ENCODE data around the gene EEFSEC. TPM values are rescaled to one million over a fixed set of nuclear protein-coding genes. Genes with fewer than 3 reads are reported as not detected.

The EEFSEC gene
- total and polyA plus RNA-seq, 5 donors from 2014 or later = 16.9 to 21.9 (median 18.5) TPM

DNA sequence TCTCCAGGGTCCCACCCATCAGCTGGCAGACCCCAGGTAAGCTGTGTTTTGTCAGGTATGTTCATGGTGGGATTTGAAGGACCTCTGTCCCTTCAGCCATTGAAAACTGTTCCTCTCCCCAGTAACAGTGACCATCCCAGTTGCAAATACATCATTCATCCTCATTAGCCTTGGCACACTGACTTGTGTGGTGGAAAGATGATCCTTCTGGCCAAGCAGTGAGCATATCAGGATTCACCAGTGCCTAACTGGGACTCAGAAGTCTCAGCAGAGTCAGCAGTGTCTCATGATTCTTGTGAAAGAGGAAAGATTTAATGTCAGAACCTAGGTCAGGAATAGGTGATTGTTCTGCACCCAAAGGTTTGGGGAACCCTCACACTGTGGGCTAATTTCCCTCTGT, 223.2 kb downstream of the EEFSEC start:
- DNase-seq (no peak), ATAC-seq (ENCODE audit: low read depth in 2 of 2) (no peak)
- Mint-ChIP-seq H3K9me3 (no peaks in the 10 kb centered on the region), H3K27me3 (no peaks in the 10 kb centered on the region), H3K4me3 (no peak overlapping the region), H3K36me3 (peaks cover 15% of the 10 kb centered on the region), H3K27ac (no peak overlapping the region), H3K4me1 (peaks cover 0 to 9% (median 2%) of the 10 kb centered on the region in 4 donors)
- Histone ChIP-seq H3K4me1 (ENCODE audit: control insufficient read depth, insufficient read depth, low read length, poor library complexity, severe bottlenecking) (no peaks in the 10 kb centered on the region), H3K27me3 (ENCODE audit: control insufficient read depth, insufficient read depth, low read length) (no peaks in the 10 kb centered on the region), H3K27ac (ENCODE audit: insufficient read depth, low read length, poor library complexity, severe bottlenecking) (no peak overlapping the region), H3K9me3 (ENCODE audit: control insufficient read depth in 2 of 2, low read length in 2 of 2) (no peaks in the 10 kb centered on the region), H3K4me3 (ENCODE audit: low read depth, low read length) (no peak overlapping the region), H3K36me3 (ENCODE audit: control insufficient read depth, insufficient read depth, low read length) (peaks cover 2% of the 10 kb centered on the region)

GRCh38 chr3:128378631-128379347, 225.5 kb downstream of the EEFSEC start:
- peaks cover 2% of the 10 kb centered on the region for H3K36me3 ChIP-seq (ENCODE audit: control insufficient read depth, insufficient read depth, low read length)
- Mint-ChIP-seq H3K4me1 (peaks cover 0 to 3% (median 0%) of the 10 kb centered on the region in 4 donors), H3K27me3 (no peaks in the 10 kb centered on the region), H3K27ac (peak overlapping the region in 1 of 3 donors; percentile 52), H3K36me3 (peaks cover 19% of the 10 kb centered on the region), H3K9me3 (no peaks in the 10 kb centered on the region), H3K4me3 (no peak overlapping the region)
- no peaks in the 10 kb centered on the region for H3K27me3 ChIP-seq (ENCODE audit: control insufficient read depth, insufficient read depth, low read length)
- H3K27ac ChIP-seq (ENCODE audit: insufficient read depth, low read length, poor library complexity, severe bottlenecking) = no peak overlapping the region
- DNase-seq (no peak), ATAC-seq (ENCODE audit: low read depth in 2 of 2) (no peak)
- H3K4me3 ChIP-seq (ENCODE audit: low read depth, low read length) = no peak overlapping the region
- no peaks in the 10 kb centered on the region for H3K4me1 ChIP-seq (ENCODE audit: control insufficient read depth, insufficient read depth, low read length, poor library complexity, severe bottlenecking)
- H3K9me3 ChIP-seq (ENCODE audit: control insufficient read depth in 2 of 2, low read length in 2 of 2) = no peaks in the 10 kb centered on the region

DNA sequence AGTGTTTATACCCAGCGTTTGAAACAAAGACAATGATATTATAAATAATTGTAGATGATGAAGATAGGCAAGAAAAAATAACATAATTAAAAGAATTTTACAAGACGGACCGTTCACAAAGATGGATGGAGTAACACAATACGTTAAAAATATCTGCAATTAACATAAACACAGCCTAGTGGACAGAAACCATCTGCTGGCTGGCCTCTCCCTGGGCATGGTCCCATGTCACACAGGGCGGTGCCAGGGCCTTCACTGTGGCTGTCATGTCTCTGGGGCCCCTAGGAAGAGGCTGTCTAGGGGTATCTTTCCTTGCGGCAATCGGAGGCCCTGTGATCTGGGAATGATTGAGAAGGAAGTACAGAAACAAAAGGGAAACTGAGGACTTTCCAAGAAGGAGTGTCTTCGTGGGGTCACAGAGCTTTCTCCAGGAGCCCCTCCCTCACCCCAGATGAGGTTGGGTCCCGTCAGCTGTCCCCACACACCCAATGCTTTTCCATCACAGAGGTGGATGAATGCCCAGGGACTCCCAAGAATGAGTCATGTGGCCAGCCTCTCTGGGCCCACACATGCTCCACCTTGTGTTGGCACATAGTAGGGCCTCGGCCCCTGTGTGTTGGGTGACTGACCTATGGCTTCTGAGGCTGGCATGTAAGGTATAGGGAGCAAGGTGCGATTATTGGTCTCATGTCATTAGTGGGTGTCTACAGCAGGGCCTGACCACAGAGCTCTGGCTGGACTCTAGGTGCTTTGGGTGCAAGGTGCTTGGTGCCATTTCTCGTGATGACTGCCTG, 226.3 kb downstream of the EEFSEC start:
- Histone ChIP-seq H3K4me1 (ENCODE audit: control insufficient read depth, insufficient read depth, low read length, poor library complexity, severe bottlenecking) (no peaks in the 10 kb centered on the region), H3K9me3 (ENCODE audit: control insufficient read depth in 2 of 2, low read length in 2 of 2) (no peaks in the 10 kb centered on the region), H3K27ac (ENCODE audit: insufficient read depth, low read length, poor library complexity, severe bottlenecking) (no peak overlapping the region), H3K27me3 (ENCODE audit: control insufficient read depth, insufficient read depth, low read length) (no peaks in the 10 kb centered on the region), H3K4me3 (ENCODE audit: low read depth, low read length) (no peak overlapping the region), H3K36me3 (ENCODE audit: control insufficient read depth, insufficient read depth, low read length) (peaks cover 2% of the 10 kb centered on the region)
- H3K4me1 Mint-ChIP-seq = peaks cover 0 to 3% (median 0%) of the 10 kb centered on the region in 4 donors
- no peak overlapping the region for H3K27ac Mint-ChIP-seq
- H3K36me3 Mint-ChIP-seq = peaks cover 22% of the 10 kb centered on the region
- no peak for ATAC-seq (ENCODE audit: low read depth in 2 of 2)
- no peak for DNase-seq
- no peaks in the 10 kb centered on the region for H3K27me3 Mint-ChIP-seq
- H3K4me3 Mint-ChIP-seq = no peak overlapping the region
- no peaks in the 10 kb centered on the region for H3K9me3 Mint-ChIP-seq

DNA sequence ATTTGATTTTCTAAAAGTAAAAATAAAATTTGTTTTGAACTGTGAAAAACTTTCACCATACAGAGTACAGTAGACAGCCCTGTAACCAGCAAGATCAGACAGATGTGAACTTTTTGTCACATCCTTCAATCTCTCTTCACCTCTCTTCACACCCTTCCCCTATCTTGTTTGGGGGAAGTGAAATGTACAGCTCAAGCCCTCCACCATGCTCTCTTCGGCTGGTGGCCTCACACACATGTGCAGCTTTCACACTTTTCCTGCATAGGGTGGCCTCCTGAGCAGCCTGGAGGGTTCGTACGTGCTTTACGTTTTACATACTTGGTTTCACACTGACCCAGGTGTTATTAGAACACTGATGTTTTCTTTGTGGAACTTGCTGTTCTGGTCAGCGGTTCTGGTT, 227.0 kb downstream of the EEFSEC start:
- H3K27me3 ChIP-seq (ENCODE audit: control insufficient read depth, insufficient read depth, low read length) = no peaks in the 10 kb centered on the region
- H3K9me3 Mint-ChIP-seq = no peaks in the 10 kb centered on the region
- no peak overlapping the region for H3K27ac ChIP-seq (ENCODE audit: insufficient read depth, low read length, poor library complexity, severe bottlenecking)
- no peak overlapping the region for H3K27ac Mint-ChIP-seq
- H3K4me1 Mint-ChIP-seq = peaks cover 0 to 3% (median 0%) of the 10 kb centered on the region in 4 donors
- no peaks in the 10 kb centered on the region for H3K4me1 ChIP-seq (ENCODE audit: control insufficient read depth, insufficient read depth, low read length, poor library complexity, severe bottlenecking)
- no peak overlapping the region for H3K4me3 ChIP-seq (ENCODE audit: low read depth, low read length)
- peaks cover 22% of the 10 kb centered on the region for H3K36me3 Mint-ChIP-seq
- DNase-seq = no peak
- H3K9me3 ChIP-seq (ENCODE audit: control insufficient read depth in 2 of 2, low read length in 2 of 2) = no peaks in the 10 kb centered on the region
- no peak overlapping the region for H3K4me3 Mint-ChIP-seq
- no peak for ATAC-seq (ENCODE audit: low read depth in 2 of 2)
- no peaks in the 10 kb centered on the region for H3K27me3 Mint-ChIP-seq
- peaks cover 2% of the 10 kb centered on the region for H3K36me3 ChIP-seq (ENCODE audit: control insufficient read depth, insufficient read depth, low read length)

DNA sequence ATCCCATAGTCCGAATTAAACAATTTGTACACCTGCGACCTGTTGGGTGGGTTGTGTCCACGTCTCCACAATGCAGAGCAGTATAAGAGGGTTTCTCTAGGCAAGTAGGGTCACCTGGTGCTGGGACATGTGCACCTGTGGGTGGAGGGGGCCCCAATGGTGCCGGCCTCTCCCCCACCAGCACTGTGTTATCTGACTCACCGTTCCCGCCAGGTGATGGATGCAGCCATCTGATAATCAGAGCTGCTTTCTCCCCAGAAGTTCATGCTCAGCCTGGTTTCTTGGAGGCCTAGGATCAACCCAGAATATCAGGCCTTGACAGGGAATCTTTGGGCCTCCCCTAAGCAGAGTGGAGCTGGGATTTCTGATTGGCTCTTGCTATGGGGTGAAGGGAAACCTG, 227.4 kb downstream of the EEFSEC start:
- H3K9me3 ChIP-seq (ENCODE audit: control insufficient read depth in 2 of 2, low read length in 2 of 2) = no peaks in the 10 kb centered on the region
- no peak overlapping the region for H3K27ac Mint-ChIP-seq
- no peak overlapping the region for H3K4me3 Mint-ChIP-seq
- peaks cover 2% of the 10 kb centered on the region for H3K36me3 ChIP-seq (ENCODE audit: control insufficient read depth, insufficient read depth, low read length)
- peaks cover 22% of the 10 kb centered on the region for H3K36me3 Mint-ChIP-seq
- H3K4me1 ChIP-seq (ENCODE audit: control insufficient read depth, insufficient read depth, low read length, poor library complexity, severe bottlenecking) = no peaks in the 10 kb centered on the region
- H3K4me3 ChIP-seq (ENCODE audit: low read depth, low read length) = no peak overlapping the region
- no peaks in the 10 kb centered on the region for H3K9me3 Mint-ChIP-seq
- no peak for DNase-seq
- peaks cover 0 to 2% (median under 1%) of the 10 kb centered on the region in 4 donors for H3K4me1 Mint-ChIP-seq
- no peaks in the 10 kb centered on the region for H3K27me3 ChIP-seq (ENCODE audit: control insufficient read depth, insufficient read depth, low read length)
- H3K27ac ChIP-seq (ENCODE audit: insufficient read depth, low read length, poor library complexity, severe bottlenecking) = no peak overlapping the region
- H3K27me3 Mint-ChIP-seq = no peaks in the 10 kb centered on the region
- no peak for ATAC-seq (ENCODE audit: low read depth in 2 of 2)

GRCh38 chr3:128381609-128382008, 228.3 kb downstream of the EEFSEC start:
- H3K27me3 ChIP-seq (ENCODE audit: control insufficient read depth, insufficient read depth, low read length) = no peaks in the 10 kb centered on the region
- H3K4me3 ChIP-seq (ENCODE audit: low read depth, low read length) = no peak overlapping the region
- DNase-seq (no peak), ATAC-seq (ENCODE audit: low read depth in 2 of 2) (no peak)
- Mint-ChIP-seq H3K9me3 (no peaks in the 10 kb centered on the region), H3K36me3 (peaks cover 25% of the 10 kb centered on the region), H3K27me3 (no peaks in the 10 kb centered on the region), H3K4me1 (peaks cover 0 to 2% (median under 1%) of the 10 kb centered on the region in 4 donors), H3K27ac (peak overlapping the region in 1 of 3 donors; percentile 31), H3K4me3 (no peak overlapping the region)
- no peaks in the 10 kb centered on the region for H3K4me1 ChIP-seq (ENCODE audit: control insufficient read depth, insufficient read depth, low read length, poor library complexity, severe bottlenecking)
- no peak overlapping the region for H3K27ac ChIP-seq (ENCODE audit: insufficient read depth, low read length, poor library complexity, severe bottlenecking)
- H3K9me3 ChIP-seq (ENCODE audit: control insufficient read depth in 2 of 2, low read length in 2 of 2) = no peaks in the 10 kb centered on the region
- no peaks in the 10 kb centered on the region for H3K36me3 ChIP-seq (ENCODE audit: control insufficient read depth, insufficient read depth, low read length)

DNA sequence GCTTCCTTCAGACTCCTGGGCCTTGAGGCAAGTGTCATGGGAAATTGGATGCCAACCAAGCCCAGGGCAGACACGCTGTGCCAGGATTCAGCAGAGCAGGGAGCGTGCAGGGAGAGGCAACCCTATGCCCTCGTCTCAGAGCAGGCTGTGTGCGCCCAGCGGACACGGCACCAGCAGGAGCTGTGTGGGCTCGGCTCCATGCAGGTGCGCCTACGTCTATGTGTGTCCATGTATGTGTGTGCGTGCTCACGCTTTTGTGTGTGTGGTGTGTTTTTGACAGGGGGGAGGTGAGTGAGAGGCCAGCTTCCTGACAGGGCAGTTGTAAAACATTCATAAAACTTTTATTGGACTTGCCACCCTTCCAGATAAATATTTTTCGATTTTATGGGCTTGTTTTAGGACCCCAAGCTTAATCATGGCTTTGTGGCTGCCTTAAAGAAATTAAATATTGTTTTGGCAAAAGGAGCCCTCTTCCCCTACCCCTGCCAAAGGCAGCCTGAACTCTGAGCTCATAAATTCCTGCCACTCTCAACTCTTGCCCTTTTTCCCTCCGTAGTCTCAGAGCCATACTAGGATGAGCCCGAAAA, 229.0 kb downstream of the EEFSEC start:
- H3K27ac ChIP-seq (ENCODE audit: insufficient read depth, low read length, poor library complexity, severe bottlenecking) = no peak overlapping the region
- Mint-ChIP-seq H3K4me1 (peaks cover 0 to 2% (median under 1%) of the 10 kb centered on the region in 4 donors), H3K4me3 (no peak overlapping the region), H3K36me3 (peaks cover 25% of the 10 kb centered on the region), H3K27me3 (no peaks in the 10 kb centered on the region), H3K27ac (peak overlapping the region in 1 of 3 donors; percentile 7), H3K9me3 (no peaks in the 10 kb centered on the region)
- no peak overlapping the region for H3K4me3 ChIP-seq (ENCODE audit: low read depth, low read length)
- ATAC-seq (ENCODE audit: low read depth in 2 of 2) = no peak
- H3K9me3 ChIP-seq (ENCODE audit: control insufficient read depth in 2 of 2, low read length in 2 of 2) = no peaks in the 10 kb centered on the region
- no peaks in the 10 kb centered on the region for H3K36me3 ChIP-seq (ENCODE audit: control insufficient read depth, insufficient read depth, low read length)
- H3K27me3 ChIP-seq (ENCODE audit: control insufficient read depth, insufficient read depth, low read length) = no peaks in the 10 kb centered on the region
- DNase-seq = no peak
- H3K4me1 ChIP-seq (ENCODE audit: control insufficient read depth, insufficient read depth, low read length, poor library complexity, severe bottlenecking) = no peaks in the 10 kb centered on the region
